ENCODE measurements around the gene CCDC32.

Gene CCDC32

DNA sequence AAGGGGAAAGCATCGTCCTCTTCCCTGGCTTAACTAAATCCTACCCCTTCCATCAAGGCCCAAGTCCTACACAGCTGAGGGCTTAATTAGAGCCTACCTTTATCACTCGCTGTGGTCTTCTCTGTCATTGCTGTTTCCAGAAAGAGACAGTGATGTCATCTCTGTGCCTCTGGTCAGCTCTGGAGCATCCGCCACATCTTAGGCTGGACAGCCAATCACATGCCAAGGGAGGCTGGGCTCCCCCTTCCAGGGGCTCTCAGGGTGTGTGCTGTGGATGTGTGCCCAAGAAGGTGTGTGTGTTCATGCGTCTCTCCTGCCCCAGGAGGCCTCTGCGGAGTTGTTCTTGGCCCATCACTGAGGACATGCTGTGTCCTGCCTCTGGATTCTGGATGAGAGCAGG lies 51.2 kb downstream of the CCDC32 start:
- H3K27ac ChIP-seq = no peak overlapping the region
- TF ChIP-seq ZFX (IDR thresholded peaks at IDR 0.05) = no peak
- TF ChIP-seq, protein P1, sequence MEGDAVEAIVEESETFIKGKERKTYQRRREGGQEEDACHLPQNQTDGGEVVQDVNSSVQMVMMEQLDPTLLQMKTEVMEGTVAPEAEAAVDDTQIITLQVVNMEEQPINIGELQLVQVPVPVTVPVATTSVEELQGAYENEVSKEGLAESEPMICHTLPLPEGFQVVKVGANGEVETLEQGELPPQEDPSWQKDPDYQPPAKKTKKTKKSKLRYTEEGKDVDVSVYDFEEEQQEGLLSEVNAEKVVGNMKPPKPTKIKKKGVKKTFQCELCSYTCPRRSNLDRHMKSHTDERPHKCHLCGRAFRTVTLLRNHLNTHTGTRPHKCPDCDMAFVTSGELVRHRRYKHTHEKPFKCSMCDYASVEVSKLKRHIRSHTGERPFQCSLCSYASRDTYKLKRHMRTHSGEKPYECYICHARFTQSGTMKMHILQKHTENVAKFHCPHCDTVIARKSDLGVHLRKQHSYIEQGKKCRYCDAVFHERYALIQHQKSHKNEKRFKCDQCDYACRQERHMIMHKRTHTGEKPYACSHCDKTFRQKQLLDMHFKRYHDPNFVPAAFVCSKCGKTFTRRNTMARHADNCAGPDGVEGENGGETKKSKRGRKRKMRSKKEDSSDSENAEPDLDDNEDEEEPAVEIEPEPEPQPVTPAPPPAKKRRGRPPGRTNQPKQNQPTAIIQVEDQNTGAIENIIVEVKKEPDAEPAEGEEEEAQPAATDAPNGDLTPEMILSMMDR (conservative IDR thresholded peaks at IDR 0.05) = no peak

- H3K27ac ChIP-seq = peak overlapping the region; percentile 71
- TF ChIP-seq, protein P1 (conservative IDR thresholded peaks at IDR 0.05) = no peak
Measured at GRCh38 chr15:40512440-40512839, 52.4 kb downstream of the CCDC32 start.

DNA sequence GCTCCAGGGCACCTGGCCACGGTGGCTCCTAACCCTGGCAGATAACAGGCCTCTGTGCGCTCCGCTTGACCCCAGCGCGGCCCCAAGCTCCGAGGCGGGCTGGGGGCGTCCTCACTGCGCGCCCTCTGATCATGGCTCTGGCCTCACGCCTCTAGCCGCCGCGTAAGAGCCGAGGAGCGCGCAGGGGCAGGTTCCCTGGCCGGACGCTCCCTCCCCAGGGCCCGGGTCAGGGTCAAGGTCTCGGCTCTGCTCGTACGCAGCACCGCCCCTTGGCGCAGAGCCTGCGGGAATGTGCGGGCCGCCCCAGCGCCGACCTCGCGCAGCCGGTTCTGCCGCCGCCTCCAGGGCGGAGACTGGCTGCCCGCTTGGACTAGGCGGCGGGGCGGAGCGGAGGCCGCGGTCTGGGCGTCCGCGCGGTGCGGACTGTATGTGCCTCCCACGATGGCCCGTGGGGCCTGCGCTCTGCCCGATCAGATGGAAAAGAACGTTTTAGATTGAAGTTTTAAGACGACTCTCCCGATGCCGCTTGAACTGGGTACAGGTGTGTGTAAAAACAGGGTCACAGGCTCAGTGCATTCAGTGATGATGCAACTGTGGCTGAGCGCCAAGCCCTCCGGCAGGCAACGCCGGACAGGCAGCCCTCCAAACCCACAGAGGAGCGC lies 53.2 kb downstream of the CCDC32 start:
- H3K27ac ChIP-seq = peak overlapping the region; percentile 71
- peak; percentile 83 for TF ChIP-seq ZFX (IDR thresholded peaks at IDR 0.05)
- TF ChIP-seq, protein P1 (conservative IDR thresholded peaks at IDR 0.05) = no peak

- peak overlapping the region; percentile 71 for H3K27ac ChIP-seq
- no peak for TF ChIP-seq ZFX (IDR thresholded peaks at IDR 0.05)
- TF ChIP-seq, protein P1 (conservative IDR thresholded peaks at IDR 0.05) = no peak
Measured at GRCh38 chr15:40511093-40511471, 53.8 kb downstream of the CCDC32 start.

DNA sequence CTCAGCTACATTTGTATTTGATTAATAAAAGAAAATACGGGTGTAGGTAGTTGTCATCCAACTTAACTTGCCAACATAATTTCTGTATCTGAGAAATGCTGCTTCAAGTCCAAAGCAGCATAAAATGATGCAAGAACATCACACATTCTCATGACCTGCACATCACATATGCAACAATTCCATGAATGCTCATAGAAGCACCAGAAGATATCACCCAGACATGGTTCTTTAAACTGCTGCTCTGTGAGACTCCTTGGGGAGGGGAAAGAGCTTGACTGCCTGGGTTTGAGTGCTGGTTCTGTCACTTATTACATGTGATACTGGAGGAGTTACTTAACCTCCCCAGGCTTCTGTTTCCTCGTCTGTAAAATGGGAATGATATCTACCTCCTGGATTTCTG lies 54.6 kb downstream of the CCDC32 start:
- no peak overlapping the region for H3K27ac ChIP-seq
- no peak for TF ChIP-seq ZFX (IDR thresholded peaks at IDR 0.05)
- TF ChIP-seq, protein P1 (conservative IDR thresholded peaks at IDR 0.05) = no peak

DNA sequence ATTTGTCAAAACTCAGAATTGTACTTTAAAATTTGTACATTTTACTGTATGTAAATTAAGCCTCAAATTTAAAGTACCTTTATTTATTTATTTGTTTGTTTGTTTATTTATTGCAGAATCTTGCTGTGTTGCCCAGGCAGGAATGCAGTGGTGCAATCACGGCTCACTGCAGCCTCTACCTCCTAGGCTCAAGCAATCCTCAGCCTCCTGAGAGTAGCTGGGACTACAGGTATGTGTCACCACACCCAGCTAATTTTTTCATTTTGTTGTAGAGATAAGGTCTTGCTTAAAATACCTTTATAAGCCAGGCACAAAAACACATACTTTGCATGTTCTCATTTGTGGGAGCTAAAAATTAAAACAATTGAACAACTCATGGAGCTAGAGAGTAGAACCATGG lies 56.6 kb downstream of the CCDC32 start:
- no peak overlapping the region for H3K27ac ChIP-seq
- TF ChIP-seq, protein P1 (conservative IDR thresholded peaks at IDR 0.05) = no peak
- TF ChIP-seq ZFX (IDR thresholded peaks at IDR 0.05) = no peak

- no peak overlapping the region for H3K27ac ChIP-seq
- TF ChIP-seq, protein P1 (conservative IDR thresholded peaks at IDR 0.05) = no peak
- no peak for TF ChIP-seq ZFX (IDR thresholded peaks at IDR 0.05)
Measured at GRCh38 chr15:40506964-40507571, 57.8 kb downstream of the CCDC32 start.
